ENCODE results near the gene CLCN6. TPM values are rescaled to one million over a fixed set of nuclear protein-coding genes. Genes with fewer than 3 reads are reported as not detected.
A peak's percentile ranks its signal among the peaks of the same experiment; 100 is the strongest.

Gene CLCN6, protein sequence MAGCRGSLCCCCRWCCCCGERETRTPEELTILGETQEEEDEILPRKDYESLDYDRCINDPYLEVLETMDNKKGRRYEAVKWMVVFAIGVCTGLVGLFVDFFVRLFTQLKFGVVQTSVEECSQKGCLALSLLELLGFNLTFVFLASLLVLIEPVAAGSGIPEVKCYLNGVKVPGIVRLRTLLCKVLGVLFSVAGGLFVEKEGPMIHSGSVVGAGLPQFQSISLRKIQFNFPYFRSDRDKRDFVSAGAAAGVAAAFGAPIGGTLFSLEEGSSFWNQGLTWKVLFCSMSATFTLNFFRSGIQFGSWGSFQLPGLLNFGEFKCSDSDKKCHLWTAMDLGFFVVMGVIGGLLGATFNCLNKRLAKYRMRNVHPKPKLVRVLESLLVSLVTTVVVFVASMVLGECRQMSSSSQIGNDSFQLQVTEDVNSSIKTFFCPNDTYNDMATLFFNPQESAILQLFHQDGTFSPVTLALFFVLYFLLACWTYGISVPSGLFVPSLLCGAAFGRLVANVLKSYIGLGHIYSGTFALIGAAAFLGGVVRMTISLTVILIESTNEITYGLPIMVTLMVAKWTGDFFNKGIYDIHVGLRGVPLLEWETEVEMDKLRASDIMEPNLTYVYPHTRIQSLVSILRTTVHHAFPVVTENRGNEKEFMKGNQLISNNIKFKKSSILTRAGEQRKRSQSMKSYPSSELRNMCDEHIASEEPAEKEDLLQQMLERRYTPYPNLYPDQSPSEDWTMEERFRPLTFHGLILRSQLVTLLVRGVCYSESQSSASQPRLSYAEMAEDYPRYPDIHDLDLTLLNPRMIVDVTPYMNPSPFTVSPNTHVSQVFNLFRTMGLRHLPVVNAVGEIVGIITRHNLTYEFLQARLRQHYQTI
- total RNA-seq, result 10 to 100 TPM; 29.6 to 31.5 TPM
- 27.6 TPM for polyA plus RNA-seq (2013, experiment 1 of 2)
- 29.3 TPM for polyA plus RNA-seq (2013, experiment 2 of 2)
- long read RNA-seq, experiment 1, full-length matches to known transcripts, result 1 of 11 reads
- long read RNA-seq, experiment 1, partial matches to known transcripts, result 7 of 11 reads
- long read RNA-seq, experiment 1, other reads (novel, unspliced or antisense), result 3 of 11 reads
- long read RNA-seq, experiment 2, full-length matches to known transcripts, result 18 of 38 reads
- long read RNA-seq, experiment 2, partial matches to known transcripts, result 8 of 38 reads
- long read RNA-seq, experiment 2, other reads (novel, unspliced or antisense), result 12 of 38 reads
- long read RNA-seq, experiment 3, full-length matches to known transcripts, result 2 of 16 reads
- long read RNA-seq, experiment 3, partial matches to known transcripts, result 8 of 16 reads
- long read RNA-seq, experiment 3, other reads (novel, unspliced or antisense), result 6 of 16 reads
- long read RNA-seq, experiment 4, partial matches to known transcripts, result 7 of 12 reads
- long read RNA-seq, experiment 4, other reads (novel, unspliced or antisense), result 2 of 12 reads

DNA sequence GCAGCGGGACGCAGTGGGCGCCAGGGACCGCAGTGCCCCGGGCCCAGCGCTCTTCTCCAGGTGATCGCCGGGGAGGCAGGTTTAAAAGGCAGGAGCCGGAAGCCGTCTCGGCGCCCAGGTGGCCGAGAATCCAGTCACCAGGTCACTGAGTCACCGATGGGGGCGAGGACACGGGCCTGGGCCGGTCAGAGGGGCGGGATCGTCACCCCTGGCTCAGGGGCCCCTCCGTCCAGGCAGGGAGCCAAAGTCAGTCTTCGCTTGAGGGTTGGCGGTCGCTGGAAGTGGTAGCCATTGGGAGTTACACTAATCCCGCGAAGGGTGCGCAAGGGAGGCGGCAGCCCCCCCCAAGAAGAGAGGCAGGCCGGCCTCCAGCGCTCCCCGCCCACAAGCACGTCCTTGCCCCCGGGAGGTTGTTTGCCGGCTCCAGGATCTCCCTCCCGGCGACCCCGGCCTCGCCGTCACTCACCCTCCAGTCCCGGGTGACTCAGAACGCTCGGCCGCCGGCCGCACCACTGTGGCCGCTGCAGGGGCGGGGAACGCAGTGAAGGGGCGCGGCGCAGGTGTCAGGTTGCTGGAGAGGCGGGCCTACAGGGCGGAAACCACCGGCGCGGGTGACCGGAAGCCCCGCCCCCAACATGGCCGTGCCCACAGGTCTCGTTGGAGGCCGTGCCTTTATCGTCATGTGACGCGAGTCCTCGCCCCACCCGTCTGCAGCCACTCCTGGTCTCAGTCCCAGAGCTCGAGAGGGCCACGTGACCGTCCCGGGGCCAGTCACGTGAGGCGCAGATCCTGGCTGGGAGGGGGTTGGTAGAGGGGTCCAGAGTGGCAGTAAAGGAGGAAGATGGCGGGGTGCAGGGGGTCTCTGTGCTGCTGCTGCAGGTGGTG, at the start of gene CLCN6, which contains the start of gene MTHFR:
TSS of gene CLCN6 (plus strand) at position 770 of the 885 bp plus-strand sequence. CDS start at position 842, 72 bp downstream.
TSS of gene MTHFR (minus strand) at position 543 of the 885 bp plus-strand sequence. CDS start 2,848 bp downstream, outside the sequence.
- Mint-ChIP-seq H3K9me3 (no peaks in the 10 kb centered on the region), H3K4me1 (peaks cover 37% of the 10 kb centered on the region), H3K27ac (peak within 1 kb of the TSS; percentile 99), H3K27me3 (ENCODE audit: insufficient read depth) (no peaks in the 10 kb centered on the region), H3K4me3 (peak within 1 kb of the TSS; percentile 97), H3K36me3 (ENCODE audit: low read depth) (peaks cover 29% of the 10 kb centered on the region)
- Histone ChIP-seq H3K27me3 (ENCODE audit: control insufficient read depth, insufficient read depth, low read length, poor library complexity, severe bottlenecking) (no peaks in the 10 kb centered on the region), H3K9me3 (ENCODE audit: control insufficient read depth, low read length) (no peaks in the 10 kb centered on the region), H3K4me3 (ENCODE audit: low read length) (peak within 1 kb of the TSS; percentile 98), H3K4me1 (ENCODE audit: control insufficient read depth, insufficient read depth, low read length) (peaks cover 18% of the 10 kb centered on the region), H3K9ac (ENCODE audit: extremely low read depth, low read length, poor library complexity, severe bottlenecking) (peak within 1 kb of the TSS; percentile 84), H3K36me3 (ENCODE audit: control insufficient read depth, insufficient read depth, low read length) (peaks cover 37% of the 10 kb centered on the region), H3K27ac (ENCODE audit: low read depth, low read length) (peak within 1 kb of the TSS; percentile 72)
- peak; percentile 100 for DNase-seq
- TF ChIP-seq, protein P1, sequence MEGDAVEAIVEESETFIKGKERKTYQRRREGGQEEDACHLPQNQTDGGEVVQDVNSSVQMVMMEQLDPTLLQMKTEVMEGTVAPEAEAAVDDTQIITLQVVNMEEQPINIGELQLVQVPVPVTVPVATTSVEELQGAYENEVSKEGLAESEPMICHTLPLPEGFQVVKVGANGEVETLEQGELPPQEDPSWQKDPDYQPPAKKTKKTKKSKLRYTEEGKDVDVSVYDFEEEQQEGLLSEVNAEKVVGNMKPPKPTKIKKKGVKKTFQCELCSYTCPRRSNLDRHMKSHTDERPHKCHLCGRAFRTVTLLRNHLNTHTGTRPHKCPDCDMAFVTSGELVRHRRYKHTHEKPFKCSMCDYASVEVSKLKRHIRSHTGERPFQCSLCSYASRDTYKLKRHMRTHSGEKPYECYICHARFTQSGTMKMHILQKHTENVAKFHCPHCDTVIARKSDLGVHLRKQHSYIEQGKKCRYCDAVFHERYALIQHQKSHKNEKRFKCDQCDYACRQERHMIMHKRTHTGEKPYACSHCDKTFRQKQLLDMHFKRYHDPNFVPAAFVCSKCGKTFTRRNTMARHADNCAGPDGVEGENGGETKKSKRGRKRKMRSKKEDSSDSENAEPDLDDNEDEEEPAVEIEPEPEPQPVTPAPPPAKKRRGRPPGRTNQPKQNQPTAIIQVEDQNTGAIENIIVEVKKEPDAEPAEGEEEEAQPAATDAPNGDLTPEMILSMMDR (conservative IDR thresholded peaks at IDR 0.05), result no peak
- WGBS, 2 experiments (ENCODE audit: insufficient coverage in 1 of 2, insufficient read length in 1 of 2), result 0 to 1% methylated on average over 21 to 72 of the region's 72 CpGs

DNA sequence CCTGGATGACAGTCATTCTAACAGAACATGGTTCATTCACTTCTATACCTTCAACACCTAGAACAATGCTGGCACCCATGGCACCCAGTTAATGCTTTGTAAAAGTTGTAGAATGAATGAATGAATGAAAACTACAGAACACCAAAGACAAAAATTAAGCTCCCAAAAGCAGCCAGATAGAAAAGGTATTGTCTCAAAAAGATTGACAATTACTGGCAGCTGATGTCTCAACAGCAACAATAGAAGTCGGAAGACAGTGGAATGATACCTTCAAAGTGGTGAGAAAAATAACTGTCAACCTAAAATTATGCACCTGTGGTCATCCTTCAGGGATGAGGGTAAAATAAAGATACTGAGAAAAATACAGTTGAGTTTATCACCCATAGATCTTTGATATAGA, 48.9 kb upstream of the CLCN6 start:
- Histone ChIP-seq H3K9me3 (ENCODE audit: control insufficient read depth, low read length) (no peaks in the 10 kb centered on the region), H3K4me1 (ENCODE audit: control insufficient read depth, insufficient read depth, low read length) (peaks cover 3% of the 10 kb centered on the region), H3K36me3 (ENCODE audit: control insufficient read depth, insufficient read depth, low read length) (no peaks in the 10 kb centered on the region), H3K9ac (ENCODE audit: extremely low read depth, low read length, poor library complexity, severe bottlenecking) (no peak overlapping the region), H3K27me3 (ENCODE audit: control insufficient read depth, insufficient read depth, low read length, poor library complexity, severe bottlenecking) (peaks cover 12% of the 10 kb centered on the region), H3K4me3 (ENCODE audit: low read length) (no peak overlapping the region), H3K27ac (ENCODE audit: low read depth, low read length) (no peak overlapping the region)
- TF ChIP-seq, protein P1 (conservative IDR thresholded peaks at IDR 0.05), result no peak
- H3K4me3 Mint-ChIP-seq, result no peak overlapping the region
- no peak overlapping the region for H3K27ac Mint-ChIP-seq
- no peaks in the 10 kb centered on the region for H3K36me3 Mint-ChIP-seq (ENCODE audit: low read depth)
- peaks cover 16% of the 10 kb centered on the region for H3K4me1 Mint-ChIP-seq
- H3K27me3 Mint-ChIP-seq (ENCODE audit: insufficient read depth), result peaks cover 43% of the 10 kb centered on the region
- DNase-seq, result no peak
- WGBS, 2 experiments (ENCODE audit: insufficient coverage in 1 of 2, insufficient read length in 1 of 2), result 93 to 100% methylated on average over 1 of the region's 1 CpG
- no peaks in the 10 kb centered on the region for H3K9me3 Mint-ChIP-seq
